Karpas-422 (cell line): ENCODE measurements around the gene DRAM2. TPM values are rescaled to one million over a fixed set of nuclear protein-coding genes. Genes with fewer than 3 reads are reported as not detected.
"Not testable (repeated sequence)": the region's sequence is repeated elsewhere in the genome, so short reads cannot be mapped to it uniquely, and the experiment has no call there.

Source experiments
- DNase-seq: peaks from one replicate; pipeline ENCODE4 v3.0.0-alpha.2; 2015
- H2AFZ ChIP-seq: fragments of 200-600 bp; sonication (generic); 2 replicates; pipeline ENCODE4 v1.6.1; 2014; ENCODE audit warnings: antibody characterized with exemption, low read length, mixed read lengths
- H3K27ac ChIP-seq: fragments of 200-600 bp; sonication (generic); 2 replicates; pipeline ENCODE4 v1.5.1; 2014; ENCODE audit warnings: mild to moderate bottlenecking, low read length, moderate library complexity
- H3K27me3 ChIP-seq: fragments of 200-600 bp; sonication (generic); 2 replicates; pipeline ENCODE4 v1.6.1; 2014; ENCODE audit warnings: low read length, mixed read lengths
- H3K36me3 ChIP-seq: fragments of 200-600 bp; sonication (generic); 2 replicates; pipeline ENCODE4 v1.6.1; 2014; ENCODE audit warnings: low read length, mixed read lengths; ENCODE audit not compliant: insufficient read depth
- H3K4me1 ChIP-seq: fragments of 200-600 bp; sonication (generic); 2 replicates; pipeline ENCODE4 v1.6.1; 2014; ENCODE audit warnings: mild to moderate bottlenecking, low read length, mixed read lengths
- H3K4me2 ChIP-seq: fragments of 200-600 bp; sonication (generic); 2 replicates; pipeline ENCODE4 v1.6.1; 2014; ENCODE audit warnings: low read length, low read depth, mild to moderate bottlenecking; ENCODE audit not compliant: poor library complexity, severe bottlenecking
- H3K4me3 ChIP-seq: fragments of 200-600 bp; sonication (generic); 2 replicates; pipeline ENCODE4 v1.5.1; 2014; ENCODE audit warnings: mild to moderate bottlenecking, antibody characterized with exemption, low read length, mixed read lengths
- H3K79me2 ChIP-seq: fragments of 200-600 bp; sonication (generic); 2 replicates; pipeline ENCODE4 v1.6.1; 2014; ENCODE audit warnings: mild to moderate bottlenecking, low read length, mixed read lengths
- H3K9ac ChIP-seq: fragments of 200-600 bp; sonication (generic); 2 replicates; pipeline ENCODE4 v1.6.0; 2014; ENCODE audit warnings: low read length
- H3K9me2 ChIP-seq: fragments of 200-600 bp; sonication (generic), shearing (Covaris generic); replicated peaks from 2 replicates; pipeline ENCODE4 v1.6.0; 2014; ENCODE audit warnings: mild to moderate bottlenecking, low read length, moderate library complexity; ENCODE audit not compliant: insufficient read depth
- H3K9me3 ChIP-seq: fragments of 300-700, 200-600 bp; sonication (generic); 2 replicates; pipeline ENCODE4 v1.6.1; 2014; ENCODE audit warnings: low read length, mixed read lengths
- H4K20me1 ChIP-seq: fragments of 200-600 bp; sonication (generic); 2 replicates; pipeline ENCODE4 v1.6.1; 2014; ENCODE audit warnings: mild to moderate bottlenecking, antibody characterized with exemption, low read length, low read depth; ENCODE audit not compliant: insufficient read depth
- total RNA-seq: library from RNA; depleted of rRNA; stranded (reverse); fragments of >200 nt; shearing (Covaris generic); gene quantifications from 2 replicates; pipeline ENCODE4 v1.2.3, GENCODE V29; 2014; ENCODE audit warnings: low replicate concordance

DRAM2 gene
- total RNA-seq, 1 experiment from 2014 or later: 268 TPM

GRCh38 chr1:111104981-111105380 is 34.9 kb downstream of the DRAM2 start:
- Histone ChIP-seq H3K79me2 (no peaks in the 10 kb centered on the region), H3K4me3 (no peak overlapping the region), H3K4me2 (no peak overlapping the region), H4K20me1 (no peaks in the 10 kb centered on the region), H3K9me2 (no peaks in the 10 kb centered on the region), H3K4me1 (no peaks in the 10 kb centered on the region), H3K9me3 (no peaks in the 10 kb centered on the region), H3K27ac (no peak overlapping the region), H3K9ac (no peak overlapping the region), H3K36me3 (no peaks in the 10 kb centered on the region; the same call in 1 of the 2 replicates), H3K27me3 (no peaks in the 10 kb centered on the region), H2AFZ (no peak overlapping the region)
- no peak for DNase-seq

GRCh38 chr1:111101854-111102642 is 37.8 kb downstream of the DRAM2 start:
- Histone ChIP-seq H3K9me3 (peaks cover 7% of the 10 kb centered on the region), H2AFZ (no peak overlapping the region)

GRCh38 chr1:111099289-111099688 is 40.6 kb downstream of the DRAM2 start:
- peak; percentile 47 for DNase-seq
- peaks cover 7% of the 10 kb centered on the region for H3K9me3 ChIP-seq
- no peaks in the 10 kb centered on the region for H3K9me2 ChIP-seq
- no peak overlapping the region for H3K9ac ChIP-seq
- no peaks in the 10 kb centered on the region for H3K79me2 ChIP-seq
- H3K27ac ChIP-seq: no peak overlapping the region
- H3K36me3 ChIP-seq: no peaks in the 10 kb centered on the region
- H4K20me1 ChIP-seq: no peaks in the 10 kb centered on the region
- no peak overlapping the region for H3K4me3 ChIP-seq
- no peaks in the 10 kb centered on the region; the same call in 1 of the 2 replicates for H3K4me1 ChIP-seq
- H2AFZ ChIP-seq: no peak overlapping the region
- no peak overlapping the region for H3K4me2 ChIP-seq
- no peaks in the 10 kb centered on the region for H3K27me3 ChIP-seq

More at GRCh38 chr1:111101854-111102642, 37.8 kb downstream of the DRAM2 start:
- Histone ChIP-seq H3K79me2 (no peaks in the 10 kb centered on the region), H3K9me2 (no peaks in the 10 kb centered on the region), H3K27ac (no peak overlapping the region), H4K20me1 (no peaks in the 10 kb centered on the region), H3K27me3 (no peaks in the 10 kb centered on the region), H3K9ac (no peak overlapping the region), H3K36me3 (no peaks in the 10 kb centered on the region), H3K4me3 (no peak overlapping the region), H3K4me1 (no peaks in the 10 kb centered on the region; the same call in 1 of the 2 replicates), H3K4me2 (no peak overlapping the region)
- DNase-seq: no peak

- H3K36me3 ChIP-seq: no peaks in the 10 kb centered on the region
- H3K9me3 ChIP-seq: peaks cover 7% of the 10 kb centered on the region
- no peak for DNase-seq
- H3K27ac ChIP-seq: no peak overlapping the region
- H3K4me1 ChIP-seq: no peaks in the 10 kb centered on the region; the same call in 1 of the 2 replicates
- H4K20me1 ChIP-seq: no peaks in the 10 kb centered on the region
- no peak overlapping the region for H3K4me2 ChIP-seq
- no peaks in the 10 kb centered on the region for H3K9me2 ChIP-seq
- no peak overlapping the region for H3K4me3 ChIP-seq
- no peak overlapping the region for H3K9ac ChIP-seq
- no peaks in the 10 kb centered on the region for H3K27me3 ChIP-seq
- no peaks in the 10 kb centered on the region for H3K79me2 ChIP-seq
- no peak overlapping the region for H2AFZ ChIP-seq
These were observed 42.4 kb downstream of the DRAM2 start for GRCh38 chr1:111097356-111098099.

GRCh38 chr1:111095421-111095820 is 44.5 kb downstream of the DRAM2 start:
- H3K4me3 ChIP-seq, H3K9me3 ChIP-seq, H3K4me1 ChIP-seq, H3K36me3 ChIP-seq, H3K27ac ChIP-seq, H4K20me1 ChIP-seq, H2AFZ ChIP-seq, DNase-seq, H3K9me2 ChIP-seq, H3K9ac ChIP-seq, H3K79me2 ChIP-seq, H3K4me2 ChIP-seq, H3K27me3 ChIP-seq: not testable (repeated sequence)

GRCh38 chr1:111089638-111090037 is 50.3 kb downstream of the DRAM2 start:
- Histone ChIP-seq H3K4me2 (no peak overlapping the region), H3K9ac (no peak overlapping the region), H3K9me2 (no peaks in the 10 kb centered on the region), H3K36me3 (no peaks in the 10 kb centered on the region; the same call in 1 of the 2 replicates), H3K4me1 (no peaks in the 10 kb centered on the region), H4K20me1 (no peaks in the 10 kb centered on the region), H3K4me3 (no peak overlapping the region), H3K27ac (no peak overlapping the region), H3K27me3 (no peaks in the 10 kb centered on the region), H2AFZ (no peak overlapping the region), H3K79me2 (no peaks in the 10 kb centered on the region), H3K9me3 (no peaks in the 10 kb centered on the region)
- no peak for DNase-seq

- no peaks in the 10 kb centered on the region for H3K9me3 ChIP-seq
- peak; percentile 58 for DNase-seq
- H3K79me2 ChIP-seq: no peaks in the 10 kb centered on the region
- no peaks in the 10 kb centered on the region for H3K4me1 ChIP-seq
- no peak overlapping the region for H2AFZ ChIP-seq
- H3K4me3 ChIP-seq: no peak overlapping the region
- H3K27ac ChIP-seq: no peak overlapping the region
- H3K27me3 ChIP-seq: no peaks in the 10 kb centered on the region
- H4K20me1 ChIP-seq: no peaks in the 10 kb centered on the region
- H3K9me2 ChIP-seq: no peaks in the 10 kb centered on the region
- no peak overlapping the region for H3K4me2 ChIP-seq
- no peak overlapping the region for H3K9ac ChIP-seq
- no peaks in the 10 kb centered on the region; the same call in 1 of the 2 replicates for H3K36me3 ChIP-seq
These were observed 54.2 kb downstream of the DRAM2 start for GRCh38 chr1:111085676-111086075.

GRCh38 chr1:111084999-111085398 is 54.9 kb downstream of the DRAM2 start:
- Histone ChIP-seq H3K9me2 (no peaks in the 10 kb centered on the region), H3K4me2 (no peak overlapping the region), H3K27me3 (no peaks in the 10 kb centered on the region), H3K36me3 (no peaks in the 10 kb centered on the region; the same call in 1 of the 2 replicates), H3K9ac (no peak overlapping the region), H3K4me3 (no peak overlapping the region), H2AFZ (no peak overlapping the region), H3K4me1 (no peaks in the 10 kb centered on the region), H3K79me2 (no peaks in the 10 kb centered on the region), H4K20me1 (no peaks in the 10 kb centered on the region), H3K27ac (no peak overlapping the region), H3K9me3 (no peaks in the 10 kb centered on the region)
- no peak for DNase-seq
